Activated naive CD4-positive, alpha-beta T cell treated with anti-CD3 and anti-CD28 coated beads, Interleukin-2, amount 50 U/mL, for 16 hours (primary cell): ENCODE results near the gene PTBP3.
"Not testable (repeated sequence)": the region's sequence is repeated elsewhere in the genome, so short reads cannot be mapped to it uniquely, and the experiment has no call there.

Source experiments
- DNase-seq: peaks from one replicate; pipeline ENCODE4 v3.0.0-alpha.2; 2020

Gene PTBP3

DNA sequence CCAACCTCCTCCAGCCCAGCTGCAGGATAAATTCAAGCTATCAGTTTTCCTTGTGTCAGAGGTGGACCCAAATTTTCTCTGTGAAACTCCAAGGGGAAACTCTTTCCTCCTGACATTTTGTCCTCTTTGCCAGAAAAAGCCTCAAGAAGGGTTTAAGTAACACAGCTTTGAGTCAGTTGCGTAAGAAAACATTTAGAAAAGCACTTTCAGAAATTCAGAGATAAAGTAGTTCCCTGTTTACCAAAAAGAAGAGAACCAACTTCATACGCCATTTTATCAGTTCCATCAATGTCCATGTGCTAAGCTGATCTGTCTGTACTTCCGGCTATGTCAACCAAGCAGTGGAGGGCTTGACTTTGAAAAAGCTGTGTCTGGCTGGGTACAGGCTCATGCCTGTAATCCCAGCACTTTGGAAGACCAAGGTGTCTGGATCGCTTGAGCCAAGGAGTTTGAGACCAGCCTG lies 138.4 kb downstream of the PTBP3 start:
- DNase-seq: no peak

DNA sequence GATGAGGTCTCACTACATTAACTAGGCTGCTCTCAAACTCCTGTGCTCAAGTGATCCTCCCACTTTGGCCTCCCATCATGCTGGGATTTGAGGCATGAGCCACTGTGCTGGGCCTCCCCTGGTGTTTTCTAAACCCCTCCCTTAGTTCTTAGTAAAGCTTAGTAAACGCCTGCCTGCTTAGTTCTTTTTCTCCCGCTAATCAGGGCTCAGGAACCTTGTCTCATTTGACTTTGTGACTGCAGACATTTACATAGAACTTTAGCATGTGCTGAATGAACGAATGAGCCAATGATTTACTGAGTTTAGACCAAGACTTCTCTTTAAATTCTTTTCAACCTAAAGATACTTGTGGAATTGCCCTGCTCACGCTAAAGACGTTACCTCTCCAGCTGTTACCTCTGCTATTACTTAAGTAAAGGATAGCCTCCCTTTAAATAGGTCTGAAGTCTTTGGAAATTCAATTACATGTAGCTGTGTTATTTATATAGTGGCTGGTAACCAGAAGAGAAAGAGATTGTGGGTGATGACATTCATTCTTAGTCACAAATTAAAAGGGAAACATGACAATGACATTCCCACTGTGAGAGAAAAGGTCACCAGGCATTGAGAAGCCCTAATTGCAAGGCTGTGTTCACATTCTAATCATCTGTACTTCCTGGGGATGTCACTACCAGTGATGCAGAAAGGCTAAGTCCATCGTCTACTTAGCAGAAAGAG lies 139.7 kb downstream of the PTBP3 start:
- DNase-seq: no peak

DNA sequence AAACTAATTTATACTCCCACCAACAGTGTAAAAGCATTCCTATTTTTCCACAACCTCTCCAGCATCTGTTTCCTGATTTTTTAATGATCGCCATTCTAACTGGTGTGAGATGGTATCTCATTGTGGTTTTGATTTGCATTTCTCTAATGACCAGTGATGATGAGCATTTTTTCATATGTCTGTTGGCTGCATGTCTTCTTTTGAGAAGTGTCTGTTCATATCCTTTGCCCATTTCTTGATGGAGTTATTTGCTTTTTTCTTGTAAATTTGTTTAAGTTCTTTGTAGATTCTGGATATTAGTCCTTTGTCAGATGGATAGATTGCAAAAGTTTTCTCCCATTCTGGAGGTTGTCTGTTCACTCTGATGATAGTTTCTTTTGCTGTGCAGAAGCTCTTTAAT lies 143.1 kb downstream of the PTBP3 start:
- not testable (repeated sequence) for DNase-seq

DNA sequence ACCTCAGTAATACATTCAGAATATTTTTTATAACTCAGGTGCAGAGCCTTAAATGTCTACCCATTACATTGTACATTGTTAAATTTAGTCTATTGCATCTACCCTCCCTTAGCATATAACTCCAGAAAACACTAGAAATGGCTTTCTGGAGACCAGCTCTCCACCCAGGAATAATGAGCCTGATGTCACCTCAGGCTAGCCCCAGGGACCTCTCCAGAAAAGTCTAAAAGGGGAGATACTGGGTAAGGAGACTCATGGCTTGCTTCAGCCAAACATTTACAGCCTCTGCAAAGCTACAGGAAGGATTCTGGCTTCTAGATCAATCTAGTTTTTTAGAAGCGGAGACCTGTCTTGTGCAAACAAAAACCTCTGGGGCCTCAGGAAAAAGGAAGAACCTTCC lies 144.5 kb downstream of the PTBP3 start:
- DNase-seq: no peak

DNA sequence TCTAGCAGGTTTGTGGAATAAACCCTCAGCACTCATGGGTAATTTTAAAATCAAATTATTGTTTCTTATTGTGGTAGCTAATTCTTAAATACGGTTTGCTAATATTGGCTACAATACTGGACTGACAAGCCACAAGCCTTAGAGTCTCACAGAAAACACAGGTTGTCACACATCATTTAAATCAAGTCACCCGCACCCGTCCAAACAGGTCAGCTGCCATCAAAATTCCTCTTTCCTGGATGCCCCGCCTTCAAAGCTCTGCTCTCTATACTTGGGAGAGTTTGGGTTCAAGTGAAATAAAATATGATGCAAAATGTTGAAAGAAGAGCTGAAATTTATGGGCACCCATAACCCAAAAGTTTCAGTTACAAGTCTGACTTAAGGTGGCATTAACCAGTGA lies 146.0 kb downstream of the PTBP3 start:
- no peak for DNase-seq

DNA sequence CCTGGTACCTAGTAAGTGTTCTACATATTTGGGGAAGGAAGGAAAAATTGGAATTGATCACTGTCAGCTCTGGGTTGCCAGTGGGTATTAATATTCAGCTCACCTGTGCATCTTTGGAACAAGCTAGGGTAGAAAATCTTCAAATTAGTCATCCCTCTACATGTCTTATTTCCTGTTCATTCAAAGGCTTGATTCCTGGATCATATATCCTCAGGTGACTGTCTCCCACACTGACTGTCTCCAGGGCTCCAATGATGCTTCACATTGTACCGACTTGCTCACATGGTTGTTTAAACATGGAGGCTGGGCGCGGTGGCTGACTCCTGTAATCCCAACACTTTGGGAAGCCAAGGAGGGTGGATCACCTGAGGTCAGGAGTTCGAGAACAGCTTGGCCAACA lies 146.7 kb downstream of the PTBP3 start:
- no peak for DNase-seq

DNA sequence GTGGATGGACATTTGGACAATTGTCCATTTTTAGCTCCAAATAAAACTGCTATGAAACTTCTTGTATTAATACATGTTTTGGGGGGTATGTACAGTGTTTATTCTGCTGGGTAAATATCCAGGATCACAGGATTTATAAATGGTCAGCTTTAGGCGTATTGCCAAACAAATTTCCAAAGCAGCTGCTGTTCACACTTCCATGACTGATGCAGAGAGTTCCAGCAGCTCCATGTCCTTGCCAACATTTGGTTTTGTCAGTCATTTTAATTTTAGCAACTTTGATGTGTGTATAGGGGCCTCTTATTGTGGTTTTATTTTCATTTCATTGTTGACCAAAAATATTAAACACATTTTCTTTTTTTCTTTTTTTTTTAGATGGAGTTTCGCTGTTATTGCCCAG lies 148.5 kb downstream of the PTBP3 start:
- DNase-seq: no peak

DNA sequence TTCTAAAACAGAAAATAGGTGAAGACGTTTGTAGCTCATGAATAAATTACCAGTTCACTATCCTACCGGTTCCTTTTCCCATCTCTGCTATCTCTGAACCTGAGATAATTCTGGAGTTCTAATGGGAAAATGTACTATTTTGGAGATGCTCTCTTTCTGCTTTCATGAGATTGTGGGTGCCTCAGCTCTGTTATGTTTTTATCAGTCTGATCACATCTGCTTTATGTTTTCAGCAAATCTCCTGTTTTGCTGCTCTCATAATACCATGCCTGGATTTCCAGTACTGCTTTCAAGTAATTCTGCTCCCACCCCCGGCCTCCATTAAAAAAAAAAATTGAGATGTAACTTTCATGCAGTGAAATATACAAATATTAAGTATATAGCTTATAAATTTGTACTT lies 149.2 kb downstream of the PTBP3 start:
- no peak for DNase-seq

DNA sequence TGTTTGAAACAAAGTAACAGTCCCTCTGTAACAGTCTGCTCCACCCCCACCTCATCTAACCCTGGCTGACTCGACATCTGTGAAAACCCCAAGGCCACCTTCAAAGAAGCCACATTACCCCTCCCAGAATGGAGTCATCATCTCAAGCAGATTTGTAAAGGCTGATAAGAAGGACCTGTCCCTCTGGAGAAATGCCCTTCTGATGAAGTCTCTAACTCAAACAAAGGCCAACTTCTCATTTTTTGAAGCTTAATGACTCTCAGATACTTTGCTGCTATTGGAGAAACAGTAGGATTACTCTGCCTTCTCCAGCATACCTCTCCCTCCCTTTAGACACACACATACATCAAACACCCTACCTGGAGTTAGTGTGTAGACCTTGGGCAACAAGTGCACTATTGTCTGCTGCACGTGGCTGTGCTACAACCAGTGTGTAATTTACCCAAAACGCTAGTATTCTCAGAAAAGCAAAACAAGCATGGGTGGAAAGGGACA lies 153.0 kb downstream of the PTBP3 start:
- DNase-seq: peak; percentile 30

DNA sequence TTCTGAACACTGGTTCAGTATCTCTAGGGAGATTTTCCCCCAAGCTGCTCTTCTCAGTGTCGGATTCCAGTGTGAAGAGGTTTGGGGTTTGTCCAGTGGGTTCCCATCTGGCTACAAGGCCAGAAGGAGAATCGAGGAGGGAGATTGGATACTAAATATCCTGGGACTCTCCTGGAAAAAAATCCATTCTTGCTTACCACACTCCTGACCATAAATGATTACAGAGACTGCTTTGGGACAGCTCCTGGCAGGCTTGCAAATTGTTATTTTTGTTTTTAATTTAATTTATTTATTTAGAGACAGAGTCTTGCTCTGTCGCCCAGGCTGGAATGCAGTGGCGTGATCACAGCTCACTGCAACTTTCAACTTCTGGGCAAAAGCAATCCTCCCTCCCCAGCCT lies 153.6 kb downstream of the PTBP3 start:
- no peak for DNase-seq

DNA sequence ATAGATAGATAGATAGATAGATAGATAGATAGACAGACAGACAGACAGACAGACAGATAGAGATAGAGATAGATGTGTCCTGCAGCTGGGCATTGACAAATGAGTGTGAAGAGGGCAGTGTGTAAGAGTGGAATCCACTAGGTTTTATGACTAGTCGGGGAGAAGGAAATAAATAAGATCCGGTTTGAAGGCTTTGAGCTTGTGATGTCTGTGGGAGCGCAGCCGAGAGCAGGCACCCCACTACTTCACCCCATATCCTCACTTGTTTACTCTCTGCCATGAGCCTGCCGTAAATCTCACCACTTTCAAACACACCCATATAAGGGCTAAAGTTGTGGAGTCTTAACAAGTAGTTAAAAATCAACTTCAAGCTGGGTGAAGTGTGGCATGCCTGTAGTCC lies 156.9 kb downstream of the PTBP3 start:
- no peak for DNase-seq

DNA sequence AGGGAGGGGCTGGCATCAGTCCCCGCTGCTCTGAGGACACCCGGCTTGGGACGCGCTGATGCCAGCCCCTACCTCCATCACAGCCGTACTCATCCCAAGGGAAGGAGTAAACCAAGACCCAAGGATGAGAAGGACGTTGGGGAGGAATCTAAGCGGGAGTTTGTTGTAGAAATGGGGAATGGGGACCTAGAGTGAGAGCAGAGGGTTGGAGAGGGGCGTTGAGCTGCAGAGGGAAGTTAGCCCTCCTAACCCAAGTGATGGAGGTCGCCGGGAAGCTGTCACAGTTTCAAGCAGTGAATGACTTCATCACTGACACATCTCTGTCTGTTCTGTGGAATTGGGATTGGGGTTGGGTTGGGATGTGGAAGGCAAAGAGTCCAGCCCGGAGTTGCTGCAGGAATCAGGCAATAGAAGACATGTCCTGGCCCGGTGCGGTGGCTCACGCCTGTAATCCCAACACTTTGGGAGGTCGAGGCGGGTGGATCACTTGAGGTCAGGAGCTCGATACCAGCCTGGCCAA lies 157.6 kb downstream of the PTBP3 start:
- DNase-seq: no peak

DNA sequence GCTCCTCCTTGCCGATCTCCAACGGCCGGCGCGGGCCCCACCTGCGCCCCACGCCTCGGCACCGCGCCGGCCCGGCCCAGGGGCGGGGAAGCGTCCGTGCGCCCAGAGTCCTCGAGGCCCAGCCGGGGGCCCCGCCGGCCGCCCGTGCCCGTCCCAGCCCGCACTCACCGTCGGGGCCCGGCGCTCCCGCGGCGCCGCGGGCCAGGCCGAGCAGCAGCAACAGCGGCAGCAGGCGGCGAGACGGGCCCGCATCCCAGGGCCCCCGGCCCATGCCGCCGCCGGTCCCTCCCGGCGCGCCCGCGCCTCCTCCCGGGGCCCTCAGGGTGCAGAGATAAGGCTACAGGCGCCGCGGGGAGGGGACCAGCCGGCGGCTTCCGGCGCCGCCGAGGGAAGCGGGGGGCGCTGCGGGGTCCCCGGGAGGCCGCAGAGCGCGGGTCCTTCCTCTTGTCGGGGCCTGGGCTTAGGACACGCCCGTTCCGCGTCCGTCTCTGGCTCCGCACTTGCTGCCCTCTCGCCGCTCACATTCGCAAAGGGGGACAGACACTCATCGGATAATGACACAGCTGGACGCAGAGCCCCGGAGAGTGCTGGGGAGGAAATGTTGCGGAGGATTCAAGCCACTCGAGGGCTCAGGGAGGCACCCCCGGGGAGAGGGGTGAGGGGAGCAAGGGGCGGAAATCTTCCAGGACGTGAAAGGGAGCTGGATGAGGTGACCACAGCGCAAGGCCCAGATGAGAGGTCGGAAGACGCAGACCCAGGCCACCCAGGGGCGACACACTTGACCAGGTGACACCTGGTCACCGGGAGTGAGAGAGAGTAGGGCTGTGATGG lies 158.2 kb downstream of the PTBP3 start, which contains the start of gene SUSD1:
Gene SUSD1, minus strand, starts transcription at position 333 of the 831 bp plus-strand sequence. Its CDS starts 62 bp downstream, at position 271.
- DNase-seq: peak; percentile 39

DNA sequence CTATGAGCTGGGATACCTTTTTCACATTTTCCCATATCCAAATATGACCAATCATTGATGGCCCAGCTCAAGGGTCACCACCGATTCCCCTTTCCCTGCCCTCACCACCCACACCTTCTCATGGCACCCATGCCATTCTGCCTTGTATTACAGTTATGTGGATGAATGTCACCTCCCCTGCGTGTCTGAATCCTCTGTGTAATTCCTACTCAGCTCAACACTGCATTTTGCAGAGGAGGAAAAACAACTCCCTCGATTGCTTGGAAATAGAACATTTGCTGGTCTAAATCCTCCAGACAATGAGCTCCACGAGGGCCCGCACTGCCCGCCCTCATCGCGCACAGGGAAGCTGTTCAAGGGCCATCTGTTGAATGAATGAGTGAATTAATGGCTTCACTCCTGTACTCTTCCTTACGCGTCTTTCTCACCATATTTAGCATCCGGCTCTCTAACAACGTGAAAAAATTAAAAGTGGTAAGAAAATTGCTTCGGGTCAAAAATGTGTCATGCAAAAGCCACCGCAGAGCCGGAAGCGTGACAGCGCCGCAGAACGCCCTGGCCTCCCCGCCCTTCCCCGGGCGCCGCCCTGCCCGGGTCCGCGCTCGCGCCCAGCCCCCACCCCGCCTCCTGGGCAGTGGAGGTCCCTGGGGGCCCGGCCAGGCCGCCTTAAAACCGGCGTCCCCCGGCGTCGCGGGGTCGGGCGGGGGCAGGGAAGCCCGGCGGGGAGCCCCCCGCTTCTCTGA lies 159.0 kb downstream of the PTBP3 start:
- DNase-seq: peak; percentile 65

DNA sequence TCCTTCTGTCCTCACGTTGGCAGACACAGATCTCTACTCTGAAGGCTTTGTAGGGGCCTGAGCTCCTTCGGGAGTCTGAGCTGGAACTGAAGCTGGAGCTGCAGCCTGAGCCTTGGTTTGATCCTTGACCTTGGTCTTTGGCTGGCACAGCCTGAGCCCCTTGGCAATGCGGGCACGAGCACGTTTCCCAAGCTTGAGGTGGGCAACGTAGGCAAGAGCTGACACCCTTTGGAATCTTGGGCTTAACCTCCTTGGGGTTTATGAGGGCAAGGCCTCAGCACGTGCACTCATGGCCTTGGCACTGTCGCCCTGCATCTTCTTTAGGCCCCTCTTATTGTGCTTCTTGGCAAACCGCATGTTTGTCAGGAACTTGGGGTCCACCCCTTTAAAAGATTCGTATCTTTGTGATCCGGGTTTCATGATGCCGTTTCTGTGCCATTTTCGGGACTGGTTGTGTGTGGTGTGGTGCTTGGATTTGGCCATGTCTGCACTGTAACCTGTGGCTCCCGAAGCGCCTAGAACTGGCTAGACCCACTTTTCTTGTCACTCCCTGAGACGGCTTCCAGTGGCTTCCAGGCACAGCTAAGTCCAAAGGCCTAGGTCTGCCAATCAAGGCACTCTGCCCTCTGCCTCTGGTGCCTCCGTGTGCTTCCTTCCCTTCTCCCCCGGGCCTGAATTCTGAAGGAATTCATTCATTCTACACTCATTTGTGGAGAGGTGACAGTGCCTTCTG lies 159.8 kb downstream of the PTBP3 start:
- DNase-seq: no peak

DNA sequence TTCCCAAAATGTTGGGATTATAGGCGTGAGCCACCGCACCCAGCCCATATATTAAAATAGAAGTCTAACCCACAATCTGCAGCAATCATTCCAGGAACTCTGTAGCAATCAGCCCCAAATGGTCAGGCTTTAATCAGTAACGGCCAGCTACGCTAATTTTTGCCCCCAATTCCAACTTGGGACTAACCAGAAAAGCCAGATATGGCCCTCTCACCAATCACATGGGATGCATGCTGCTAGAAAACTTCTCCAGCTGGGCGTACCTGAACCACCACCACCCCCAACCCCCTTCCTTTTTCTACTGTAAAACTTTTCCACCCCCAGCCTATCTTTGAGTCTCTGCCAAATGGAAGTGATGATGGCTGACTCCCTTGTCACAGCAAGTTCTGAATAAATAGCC lies 162.5 kb downstream of the PTBP3 start:
- DNase-seq: no peak

DNA sequence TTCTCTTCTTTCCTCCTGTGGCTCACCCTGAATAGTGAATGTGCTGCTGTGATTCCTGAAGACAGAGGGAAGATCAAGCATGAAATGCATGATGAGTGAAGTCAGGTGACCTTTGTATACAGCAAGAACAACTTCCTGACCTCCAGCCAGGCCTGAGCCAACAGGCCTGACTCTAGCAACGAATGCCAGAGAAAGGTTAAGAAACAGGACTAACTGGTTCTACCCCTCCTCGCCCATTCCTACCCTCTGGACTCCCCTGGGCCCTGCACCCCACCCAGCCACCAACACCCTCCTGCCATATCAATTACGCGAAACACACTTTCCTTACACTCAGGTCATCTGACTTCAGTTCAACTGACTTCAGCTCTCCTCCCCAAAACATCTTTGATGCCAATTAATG lies 163.2 kb downstream of the PTBP3 start:
- no peak for DNase-seq

DNA sequence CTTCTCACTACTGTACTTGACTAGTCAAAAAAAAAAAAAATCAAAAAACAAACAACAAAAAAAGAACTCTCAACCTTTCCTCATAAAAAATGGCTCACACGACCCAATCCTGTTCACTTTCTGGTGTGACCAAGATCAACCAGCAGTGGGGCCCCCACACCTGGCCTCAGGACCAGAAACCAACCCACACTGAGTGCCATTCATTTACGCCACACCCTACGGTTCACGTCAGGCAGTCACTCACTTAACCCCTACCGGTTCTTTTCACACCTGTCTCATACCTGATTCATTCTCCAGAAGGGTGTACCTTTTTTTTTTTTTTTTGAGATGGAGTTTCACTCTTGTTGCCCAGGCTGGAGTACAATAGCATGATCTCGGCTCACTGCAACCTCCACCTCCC lies 164.1 kb downstream of the PTBP3 start:
- DNase-seq: no peak

DNA sequence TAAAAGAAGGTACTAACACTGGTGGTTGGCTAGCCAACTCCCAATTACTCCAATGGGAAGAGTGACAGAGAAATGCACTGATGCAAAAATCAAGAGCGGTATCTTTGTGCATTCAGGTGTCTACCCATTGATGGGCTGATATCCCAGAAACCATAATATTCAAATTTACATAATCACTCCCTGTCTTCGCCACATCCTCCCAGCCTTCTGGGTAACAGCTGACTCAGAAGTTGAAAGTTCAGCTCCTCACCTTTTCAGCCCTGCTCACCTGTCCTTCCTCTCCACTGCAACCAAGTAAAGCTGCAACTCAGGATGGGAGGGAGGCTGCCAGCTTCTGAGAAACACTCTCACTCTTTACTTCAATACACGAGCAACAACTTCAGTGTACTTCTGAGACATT lies 165.2 kb downstream of the PTBP3 start:
- DNase-seq: no peak
